ENCODE measurements around the gene CAVIN3. TPM values are rescaled to one million over a fixed set of nuclear protein-coding genes. Genes with fewer than 3 reads are reported as not detected.

Gene CAVIN3, protein sequence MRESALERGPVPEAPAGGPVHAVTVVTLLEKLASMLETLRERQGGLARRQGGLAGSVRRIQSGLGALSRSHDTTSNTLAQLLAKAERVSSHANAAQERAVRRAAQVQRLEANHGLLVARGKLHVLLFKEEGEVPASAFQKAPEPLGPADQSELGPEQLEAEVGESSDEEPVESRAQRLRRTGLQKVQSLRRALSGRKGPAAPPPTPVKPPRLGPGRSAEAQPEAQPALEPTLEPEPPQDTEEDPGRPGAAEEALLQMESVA
- total RNA-seq = 100 to 1,000 TPM in 1 of 4 donors, 10 to 100 TPM in 2, 1 to 10 TPM in 1; 8.2 to 124 (median 31.0) TPM

DNA sequence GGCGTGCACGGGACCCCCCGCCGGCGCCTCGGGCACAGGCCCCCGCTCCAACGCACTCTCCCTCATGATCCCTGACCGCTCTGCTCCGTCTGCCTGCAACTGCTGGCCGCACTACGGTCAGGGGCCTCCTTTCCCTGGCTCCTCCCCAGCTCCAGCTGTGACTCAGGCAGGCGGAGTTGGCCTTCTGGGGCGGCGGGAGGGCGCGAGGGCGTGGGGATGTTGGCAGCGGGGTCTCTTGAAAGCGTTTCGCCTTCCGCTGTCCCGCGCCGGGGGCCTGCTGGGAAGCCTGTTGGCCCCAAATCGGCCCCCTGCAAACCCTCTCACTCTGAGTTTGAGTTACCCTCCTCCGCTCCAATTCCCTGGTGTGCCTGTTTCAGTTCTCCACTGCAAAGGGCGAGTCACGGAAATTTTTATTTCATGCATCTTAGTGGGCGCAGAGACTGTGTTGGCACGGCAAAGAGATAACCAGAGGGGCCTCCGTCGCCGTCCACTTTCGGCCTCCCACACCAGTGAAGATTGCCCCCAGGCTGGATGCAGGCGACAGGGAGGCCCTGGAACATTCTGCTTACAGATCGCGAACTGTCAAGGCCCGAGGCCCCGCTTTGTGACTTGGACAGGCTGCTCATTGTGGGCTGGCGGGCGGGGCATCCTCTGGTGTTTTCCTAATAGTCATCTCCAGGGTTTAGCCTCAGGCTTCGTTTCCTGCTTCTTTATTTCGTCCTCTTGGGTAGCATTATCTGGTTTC is at the start of gene CAVIN3:
TSS of gene CAVIN3 (minus strand) at position 91 of the 745 bp plus-strand sequence. CDS start at position 66, 25 bp downstream.
- Histone ChIP-seq H3K36me3 (no peaks in the 10 kb centered on the region), H3K4me1 (peaks cover 7 to 36% (median 26%) of the 10 kb centered on the region in 4 donors)
- WGBS, 2 donors (ENCODE audit: low coverage in 1 of 2) = 15 to 40% methylated on average over 2 to 40 of the region's 44 CpGs

DNA sequence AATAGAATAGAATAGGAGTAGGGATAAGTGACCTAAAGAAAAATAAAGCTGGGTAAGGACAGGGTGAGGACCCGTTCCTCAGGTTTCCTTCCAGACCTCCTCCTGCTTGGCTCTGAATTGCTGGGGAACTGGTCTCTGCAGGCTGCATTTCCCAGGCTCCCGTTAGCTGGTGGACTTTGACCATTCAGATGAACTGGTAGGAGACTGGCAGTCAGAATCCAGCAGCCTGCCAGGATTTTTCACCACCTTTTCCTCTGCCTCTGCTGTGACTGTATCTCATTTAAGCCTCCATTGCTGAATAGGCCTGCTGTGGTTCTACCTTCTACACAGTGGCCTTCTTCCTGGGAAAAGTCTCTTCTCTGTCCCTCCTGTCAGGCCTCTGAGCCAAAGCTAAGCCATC is 45.4 kb upstream of the CAVIN3 start:
- no peak overlapping the region for H3K27ac ChIP-seq
- no peaks in the 10 kb centered on the region for H3K27me3 ChIP-seq
- DNase-seq = peak; percentile 23
- H3K4me3 ChIP-seq = no peak overlapping the region
- H3K36me3 ChIP-seq = no peaks in the 10 kb centered on the region
- intact Hi-C loops (cut with DNase I; ENCODE audit: low total_unique reads) (no loop called here), in situ Hi-C loops (cut with MboI; ENCODE audit: low pct_ligation_motif_present in 1 of 4, low pct_unique_long_range_greater_than_20kb in 1 of 4, low sequenced_read_pairs in 3 of 4) (no loop called here)
- TF ChIP-seq POLR2AphosphoS5 (IDR thresholded peaks at IDR 0.05) (no peak), EP300 (IDR thresholded peaks at IDR 0.05; ENCODE audit: low read depth) (no peak), POLR2A (IDR thresholded peaks at IDR 0.05) (no peak)
- TF ChIP-seq, protein P1, sequence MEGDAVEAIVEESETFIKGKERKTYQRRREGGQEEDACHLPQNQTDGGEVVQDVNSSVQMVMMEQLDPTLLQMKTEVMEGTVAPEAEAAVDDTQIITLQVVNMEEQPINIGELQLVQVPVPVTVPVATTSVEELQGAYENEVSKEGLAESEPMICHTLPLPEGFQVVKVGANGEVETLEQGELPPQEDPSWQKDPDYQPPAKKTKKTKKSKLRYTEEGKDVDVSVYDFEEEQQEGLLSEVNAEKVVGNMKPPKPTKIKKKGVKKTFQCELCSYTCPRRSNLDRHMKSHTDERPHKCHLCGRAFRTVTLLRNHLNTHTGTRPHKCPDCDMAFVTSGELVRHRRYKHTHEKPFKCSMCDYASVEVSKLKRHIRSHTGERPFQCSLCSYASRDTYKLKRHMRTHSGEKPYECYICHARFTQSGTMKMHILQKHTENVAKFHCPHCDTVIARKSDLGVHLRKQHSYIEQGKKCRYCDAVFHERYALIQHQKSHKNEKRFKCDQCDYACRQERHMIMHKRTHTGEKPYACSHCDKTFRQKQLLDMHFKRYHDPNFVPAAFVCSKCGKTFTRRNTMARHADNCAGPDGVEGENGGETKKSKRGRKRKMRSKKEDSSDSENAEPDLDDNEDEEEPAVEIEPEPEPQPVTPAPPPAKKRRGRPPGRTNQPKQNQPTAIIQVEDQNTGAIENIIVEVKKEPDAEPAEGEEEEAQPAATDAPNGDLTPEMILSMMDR (IDR thresholded peaks at IDR 0.05) = no peak
- H3K4me1 ChIP-seq = no peaks in the 10 kb centered on the region
- 24 to 80% methylated on average over 1 to 2 of the region's 2 CpGs for WGBS, 2 donors (ENCODE audit: low coverage in 1 of 2)
- no peaks in the 10 kb centered on the region for H3K9me3 ChIP-seq

More for the DNA sequence above, at the start of gene CAVIN3:
- intact Hi-C loops (cut with DNase I; ENCODE audit: low total_unique reads) (no loop called here), in situ Hi-C loops (cut with MboI; ENCODE audit: low pct_ligation_motif_present in 1 of 4, low pct_unique_long_range_greater_than_20kb in 1 of 4, low sequenced_read_pairs in 3 of 4) (loop anchor here in 1 of 4 donors (25.0 kb wide), 1 partner anchor 283 kb away; the partner anchor contains the start of gene OR56A1)
- Histone ChIP-seq H3K9me3 (no peaks in the 10 kb centered on the region), H3K27ac (peak within 1 kb of the TSS; percentile 90 to 96 (median 95)), H3K27me3 (peaks cover 5% of the 10 kb centered on the region), H3K4me3 (peak within 1 kb of the TSS; percentile 37 to 63 (median 54))
- DNase-seq = peak; percentile 59
- peak; percentile 73 to 83 (median 76) for TF ChIP-seq POLR2AphosphoS5 (IDR thresholded peaks at IDR 0.05)
- TF ChIP-seq, protein P1 (IDR thresholded peaks at IDR 0.05) = no peak
- peak; percentile 52 for TF ChIP-seq POLR2A (IDR thresholded peaks at IDR 0.05)

DNA sequence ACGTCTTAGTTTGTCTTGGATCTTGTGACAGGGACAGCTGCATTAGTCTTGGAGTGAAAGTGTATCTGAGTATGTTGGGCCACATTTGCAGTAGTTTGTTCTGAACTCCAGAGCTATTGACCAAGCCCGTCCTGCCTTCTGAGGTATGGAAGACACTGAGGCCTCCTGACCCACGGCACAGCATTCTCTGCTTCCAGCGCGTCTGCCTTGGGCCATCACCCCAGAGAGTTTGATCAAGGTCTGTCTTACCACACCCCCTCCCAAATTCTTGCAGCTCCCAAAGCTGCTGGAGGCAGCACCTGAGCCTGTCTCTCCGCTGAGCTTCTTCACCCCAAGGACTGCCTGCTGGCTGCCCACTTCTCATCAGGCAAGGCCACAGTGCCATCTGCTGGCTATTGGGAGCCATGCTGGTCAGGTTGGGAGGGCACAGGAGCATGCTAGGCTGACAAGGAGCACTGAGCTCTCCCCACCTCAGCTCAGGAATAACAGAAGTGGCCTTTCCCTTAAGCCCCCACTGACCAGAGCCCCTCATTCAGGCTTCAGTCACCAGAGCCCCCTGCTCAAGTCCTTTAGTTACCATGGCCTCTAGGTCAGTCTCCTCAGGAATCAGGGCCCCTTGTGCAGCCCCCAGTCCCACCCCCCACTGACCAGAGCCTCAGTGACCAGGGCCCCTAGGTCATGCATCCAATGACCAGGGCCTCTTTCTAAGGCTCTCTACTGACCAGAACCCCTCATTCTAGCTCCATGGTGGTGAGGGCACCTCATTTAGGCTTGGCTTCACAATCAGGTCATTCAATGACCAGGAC is 42.8 kb upstream of the CAVIN3 start:
- H3K9me3 ChIP-seq = no peaks in the 10 kb centered on the region
- peak overlapping the region in 1 of 4 donors; percentile 8 for H3K27ac ChIP-seq
- no peaks in the 10 kb centered on the region for H3K27me3 ChIP-seq
- 80% methylated on average over 6 of the region's 6 CpGs; no CpG with 5 or more reads in 1 of the 2 donors for WGBS, 2 donors (ENCODE audit: low coverage in 1 of 2)
- intact Hi-C loops (cut with DNase I; ENCODE audit: low total_unique reads) (no loop called here), in situ Hi-C loops (cut with MboI; ENCODE audit: low pct_ligation_motif_present in 1 of 4, low pct_unique_long_range_greater_than_20kb in 1 of 4, low sequenced_read_pairs in 3 of 4) (no loop called here)
- no peak overlapping the region for H3K4me3 ChIP-seq
- no peaks in the 10 kb centered on the region for H3K36me3 ChIP-seq
- H3K4me1 ChIP-seq = no peaks in the 10 kb centered on the region
- DNase-seq = peak; percentile 76
- TF ChIP-seq POLR2A (IDR thresholded peaks at IDR 0.05) = no peak
- TF ChIP-seq, protein P1 (IDR thresholded peaks at IDR 0.05) = peak; percentile 60 to 87 (median 80)
- TF ChIP-seq EP300 (IDR thresholded peaks at IDR 0.05; ENCODE audit: low read depth) = no peak
